ENCODE data around the gene GPR84. TPM values are rescaled to one million over a fixed set of nuclear protein-coding genes. Genes with fewer than 3 reads are reported as not detected.

The GPR84 gene
- total and polyA plus RNA-seq, 2 donors (not counting 1 experiment from before 2014, with no cell fraction given), result 0.16 TPM; not detected in 1

DNA sequence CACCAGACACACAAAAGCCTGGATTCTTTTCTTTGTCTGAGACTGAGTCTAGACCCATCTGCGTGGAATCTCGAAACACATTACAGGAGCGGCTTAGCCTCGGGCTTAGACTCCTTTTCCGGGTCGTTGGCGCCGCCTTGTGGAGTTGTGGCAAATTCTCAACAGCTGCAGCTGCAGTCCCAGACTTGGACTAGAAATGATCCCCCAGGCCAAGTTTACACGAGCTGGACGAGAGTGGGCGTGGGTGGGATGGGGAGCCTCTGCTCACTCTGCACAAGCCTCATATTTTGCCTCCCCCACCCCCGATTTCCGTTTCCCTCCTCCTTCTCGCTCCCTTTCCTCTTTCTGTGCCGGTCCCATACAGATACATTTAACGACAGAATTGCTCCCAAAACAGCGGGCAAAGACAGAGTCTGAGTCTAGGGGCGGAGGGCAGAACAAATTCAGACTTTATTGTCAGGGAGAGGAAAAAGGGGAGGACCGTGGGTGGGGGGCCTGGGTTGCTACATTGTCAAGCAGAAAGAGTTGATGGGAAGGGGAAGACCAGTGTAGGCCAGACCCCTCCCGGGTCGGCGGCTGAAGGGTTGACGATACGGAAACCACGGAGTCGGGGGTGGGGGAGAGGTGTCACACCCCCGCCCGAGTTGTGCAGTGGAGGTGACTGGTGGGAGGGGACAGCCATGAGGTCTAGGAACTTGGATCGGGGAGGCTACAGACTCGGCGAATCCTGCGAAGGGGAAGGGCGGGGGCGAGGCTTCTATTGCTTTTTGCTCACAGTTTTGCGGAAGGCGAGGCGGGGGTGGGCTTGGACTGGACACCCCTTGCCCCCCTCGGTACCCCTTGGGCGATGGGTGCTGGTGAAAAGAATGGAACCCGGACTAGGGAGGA lies 4.7 kb upstream of the GPR84 start:
- H3K27ac ChIP-seq (ENCODE audit: low read length in 2 of 2), result no peak overlapping the region

More for the DNA sequence above, 4.7 kb upstream of the GPR84 start:
- H3K4me1 ChIP-seq (ENCODE audit: control insufficient read depth in 2 of 2, insufficient read depth in 2 of 2, low read length in 2 of 2), result peaks cover 10 to 25% of the 10 kb centered on the region in 2 donors
- CTCF ChIA-PET, result interaction anchor here (0.6 to 3.1 kb wide), 25 partner anchors 10 to 178 kb away, joined by 3 to 46 read pairs (median 5); partner anchors contain the start of genes COPZ1, NFE2 and ZNF385A
- intact Hi-C loops (cut with micrococcal nuclease), result loop anchor here (1.0 to 10.0 kb wide), 8 partner anchors 10 to 364 kb away; partner anchors contain the start of genes COPZ1, HOXC8 and HOXC9
- H4K20me1 ChIP-seq (ENCODE audit: control insufficient read depth, insufficient read depth, low read length, poor library complexity, severe bottlenecking), result no peaks in the 10 kb centered on the region
- H3K36me3 ChIP-seq (replicated peaks in 1 of 2; ENCODE audit: control extremely low read depth in 1 of 2, control insufficient read depth in 1 of 2, extremely low read depth in 1 of 2, insufficient read depth in 2 of 2, low read length in 1 of 2), result peaks cover 0 to 17% of the 10 kb centered on the region in 2 experiments
- Mint-ChIP-seq H3K27me3 (no peaks in the 10 kb centered on the region), H3K4me3 (peak overlapping the region; percentile 69), H3K4me1 (peaks cover 21% of the 10 kb centered on the region), H3K27ac (peak overlapping the region; percentile 68), H3K9me3 (ENCODE audit: insufficient read depth) (no peaks in the 10 kb centered on the region)
- peak overlapping the region in 2 of 5 experiments; percentile 35 to 38 for H3K4me3 ChIP-seq (ENCODE audit: control extremely low read depth in 1 of 5, extremely low read depth in 1 of 5, insufficient read depth in 1 of 5, low read depth in 2 of 5, low read length in 4 of 5)
- 51% methylated on average over 35 of the region's 40 CpGs for WGBS (ENCODE audit: insufficient coverage)
- no peaks in the 10 kb centered on the region for H3K79me2 ChIP-seq (ENCODE audit: control insufficient read depth, insufficient read depth, low read length)
- POLR2A ChIA-PET, result interaction anchor here (0.6 to 0.9 kb wide), 4 partner anchors 10 to 117 kb away, joined by 3 to 5 read pairs (median 4); no protein-coding TSS in a partner anchor
- peak; percentile 88 for DNase-seq
- H3K27me3 ChIP-seq (replicated peaks in 1 of 4; ENCODE audit: control extremely low read depth in 1 of 4, control insufficient read depth in 3 of 4, insufficient read depth in 4 of 4, low read length in 3 of 4), result no peaks in the 10 kb centered on the region
- no peaks in the 10 kb centered on the region for H3K9me3 ChIP-seq (ENCODE audit: control extremely low read depth in 1 of 3, control insufficient read depth in 2 of 3, insufficient read depth in 1 of 3, low read length in 2 of 3)
- ATAC-seq (ENCODE audit: low read depth), result peak; percentile 94
- TF ChIP-seq EZH2 (IDR thresholded peaks at IDR 0.05; ENCODE audit: borderline replicate concordance, insufficient read depth, low read depth, low read length, poor library complexity, severe bottlenecking), result no peak
- TF ChIP-seq, protein P1, sequence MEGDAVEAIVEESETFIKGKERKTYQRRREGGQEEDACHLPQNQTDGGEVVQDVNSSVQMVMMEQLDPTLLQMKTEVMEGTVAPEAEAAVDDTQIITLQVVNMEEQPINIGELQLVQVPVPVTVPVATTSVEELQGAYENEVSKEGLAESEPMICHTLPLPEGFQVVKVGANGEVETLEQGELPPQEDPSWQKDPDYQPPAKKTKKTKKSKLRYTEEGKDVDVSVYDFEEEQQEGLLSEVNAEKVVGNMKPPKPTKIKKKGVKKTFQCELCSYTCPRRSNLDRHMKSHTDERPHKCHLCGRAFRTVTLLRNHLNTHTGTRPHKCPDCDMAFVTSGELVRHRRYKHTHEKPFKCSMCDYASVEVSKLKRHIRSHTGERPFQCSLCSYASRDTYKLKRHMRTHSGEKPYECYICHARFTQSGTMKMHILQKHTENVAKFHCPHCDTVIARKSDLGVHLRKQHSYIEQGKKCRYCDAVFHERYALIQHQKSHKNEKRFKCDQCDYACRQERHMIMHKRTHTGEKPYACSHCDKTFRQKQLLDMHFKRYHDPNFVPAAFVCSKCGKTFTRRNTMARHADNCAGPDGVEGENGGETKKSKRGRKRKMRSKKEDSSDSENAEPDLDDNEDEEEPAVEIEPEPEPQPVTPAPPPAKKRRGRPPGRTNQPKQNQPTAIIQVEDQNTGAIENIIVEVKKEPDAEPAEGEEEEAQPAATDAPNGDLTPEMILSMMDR (IDR thresholded peaks at IDR 0.05), result peak; percentile 81
- H3K9ac ChIP-seq (ENCODE audit: low read length), result peak overlapping the region; percentile 39
- peak overlapping the region; percentile 78 for H2AFZ ChIP-seq (ENCODE audit: insufficient read depth, low read depth, low read length, poor library complexity, severe bottlenecking)
- H3K4me2 ChIP-seq (replicated peaks; ENCODE audit: low read depth, low read length, poor library complexity, severe bottlenecking), result peak overlapping the region; percentile 64
